HEK293 (cell line): ENCODE measurements around the gene WAS.

ENCODE experiments used
- HOXD13 ChIP-seq: sonication (generic); formaldehyde crosslinking; IDR thresholded peaks from 2 replicates; pipeline ENCODE4 v1.8.0; 2022; ENCODE audit warnings: missing genetic modification reagents, borderline replicate concordance
- KLF7 ChIP-seq: fragments of 450-650 bp; formaldehyde crosslinking; IDR thresholded peaks from 2 replicates; pipeline ENCODE4 v1.5.1; 2016; ENCODE audit warnings: missing biosample characterization, missing genetic modification characterization, borderline replicate concordance
- MEIS1 ChIP-seq: sonication (generic); formaldehyde crosslinking; IDR thresholded peaks from 2 replicates; pipeline ENCODE4 v1.8.1; 2022; ENCODE audit warnings: missing genetic modification reagents, mild to moderate bottlenecking, borderline replicate concordance
- RBAK ChIP-seq: fragments of 450-650 bp; formaldehyde crosslinking; IDR thresholded peaks from 2 replicates; pipeline ENCODE4 v1.5.1; 2016; ENCODE audit warnings: missing biosample characterization, missing genetic modification characterization
- SCRT2 ChIP-seq: fragments of 450-650 bp; formaldehyde crosslinking; IDR thresholded peaks from 2 replicates; pipeline ENCODE4 v1.5.1; 2016; ENCODE audit warnings: missing biosample characterization, missing genetic modification characterization
- SP3 ChIP-seq: fragments of 450-650 bp; formaldehyde crosslinking; IDR thresholded peaks from 2 replicates; pipeline ENCODE4 v1.5.1; 2016; ENCODE audit warnings: missing biosample characterization, missing genetic modification characterization
- WT1 ChIP-seq: fragments of 450-650 bp; formaldehyde crosslinking; IDR thresholded peaks from 2 replicates; pipeline ENCODE4 v1.5.1; 2016; ENCODE audit warnings: missing biosample characterization, missing genetic modification characterization
- ZNF214 ChIP-seq: fragments of 450-650 bp; formaldehyde crosslinking; IDR thresholded peaks from 2 replicates; pipeline ENCODE4 v1.5.1; 2017; ENCODE audit warnings: missing biosample characterization, mild to moderate bottlenecking, missing genetic modification characterization, borderline replicate concordance
- ZNF350 ChIP-seq: fragments of 450-650 bp; formaldehyde crosslinking; IDR thresholded peaks from 2 replicates; pipeline ENCODE4 v1.5.0; 2017; ENCODE audit warnings: missing biosample characterization, mild to moderate bottlenecking, missing genetic modification characterization
- ZNF354C ChIP-seq: fragments of 450-650 bp; formaldehyde crosslinking; IDR thresholded peaks from 2 replicates; pipeline ENCODE4 v1.5.1; 2016; ENCODE audit warnings: missing biosample characterization, missing genetic modification characterization, low read depth, borderline replicate concordance
- ZNF558 ChIP-seq: fragments of 450-650 bp; formaldehyde crosslinking; IDR thresholded peaks from 2 replicates; pipeline ENCODE4 v1.5.1; 2016; ENCODE audit warnings: missing biosample characterization, missing genetic modification characterization
- ZNF561 ChIP-seq: fragments of 450-650 bp; IDR thresholded peaks from 2 replicates; pipeline ENCODE4 v1.5.1; 2018; ENCODE audit warnings: missing biosample characterization, missing genetic modification characterization, borderline replicate concordance
- ZNF600 ChIP-seq: fragments of 450-650 bp; formaldehyde crosslinking; IDR thresholded peaks from 2 replicates; pipeline ENCODE4 v1.5.1; 2016; ENCODE audit warnings: missing biosample characterization, missing genetic modification characterization
- ZNF623 ChIP-seq: fragments of 450-650 bp; formaldehyde crosslinking; IDR thresholded peaks from 2 replicates; pipeline ENCODE4 v1.5.1; 2016; ENCODE audit warnings: missing biosample characterization, missing genetic modification characterization
- ZNF677 ChIP-seq: fragments of 450-650 bp; IDR thresholded peaks from 2 replicates; pipeline ENCODE4 v1.5.0; 2018; ENCODE audit warnings: missing biosample characterization, mild to moderate bottlenecking, missing genetic modification characterization, moderate library complexity
- ZNF707 ChIP-seq: fragments of 450-650 bp; formaldehyde crosslinking; IDR thresholded peaks from 2 replicates; pipeline ENCODE4 v1.5.1; 2016; ENCODE audit warnings: missing biosample characterization, missing genetic modification characterization
- ZNF747 ChIP-seq: fragments of 450-650 bp; formaldehyde crosslinking; IDR thresholded peaks from 2 replicates; pipeline ENCODE4 v1.5.1; 2016; ENCODE audit warnings: missing biosample characterization, missing genetic modification characterization
- ZNF76 ChIP-seq: fragments of 450-650 bp; formaldehyde crosslinking; IDR thresholded peaks from 2 replicates; pipeline ENCODE4; 2016; ENCODE audit warnings: low read depth, missing biosample characterization, missing genetic modification characterization, borderline replicate concordance
- ZNF791 ChIP-seq: fragments of 450-650 bp; formaldehyde crosslinking; IDR thresholded peaks from 2 replicates; pipeline ENCODE4 v1.5.1; 2016; ENCODE audit warnings: missing biosample characterization, missing genetic modification characterization
- ZSCAN16 ChIP-seq: fragments of 450-650 bp; formaldehyde crosslinking; IDR thresholded peaks from 2 replicates; pipeline ENCODE4 v1.5.1; 2016; ENCODE audit warnings: missing biosample characterization, missing genetic modification characterization
- TF ChIP-seq, protein P1 (sequence below): fragments of 450-650 bp; formaldehyde crosslinking; IDR thresholded peaks from 2 replicates; pipeline ENCODE4 v1.5.1; 2016; ENCODE audit warnings: missing biosample characterization, missing genetic modification characterization
- TF ChIP-seq, protein P2 (sequence below): fragments of 450-650 bp; formaldehyde crosslinking; IDR thresholded peaks from 2 replicates; pipeline ENCODE4 v1.5.1; 2016; ENCODE audit warnings: missing biosample characterization, missing genetic modification characterization
- TF ChIP-seq, protein P3 (sequence below): fragments of 450-650 bp; formaldehyde crosslinking; IDR thresholded peaks from 2 replicates; pipeline ENCODE4 v1.5.1; 2017; ENCODE audit warnings: missing biosample characterization, missing genetic modification characterization
- TF ChIP-seq, protein P4 (sequence below): fragments of 450-650 bp; formaldehyde crosslinking; IDR thresholded peaks from 2 replicates; pipeline ENCODE4 v1.5.1; 2016; ENCODE audit warnings: missing biosample characterization, missing genetic modification characterization
- TF ChIP-seq, protein P5 (sequence below): fragments of 450-650 bp; formaldehyde crosslinking; IDR thresholded peaks from 2 replicates; pipeline ENCODE4 v1.5.1; 2016; ENCODE audit warnings: missing biosample characterization, missing genetic modification characterization
- TF ChIP-seq, protein P6 (sequence below): fragments of 450-650 bp; formaldehyde crosslinking; IDR thresholded peaks from 2 replicates; pipeline ENCODE4 v1.5.1; 2016; ENCODE audit warnings: missing biosample characterization, missing genetic modification characterization
- TF ChIP-seq, protein P7 (sequence below): fragments of 450-650 bp; formaldehyde crosslinking; IDR thresholded peaks from 2 replicates; pipeline ENCODE4 v1.5.1; 2016; ENCODE audit warnings: missing biosample characterization, missing genetic modification characterization

Gene WAS

DNA sequence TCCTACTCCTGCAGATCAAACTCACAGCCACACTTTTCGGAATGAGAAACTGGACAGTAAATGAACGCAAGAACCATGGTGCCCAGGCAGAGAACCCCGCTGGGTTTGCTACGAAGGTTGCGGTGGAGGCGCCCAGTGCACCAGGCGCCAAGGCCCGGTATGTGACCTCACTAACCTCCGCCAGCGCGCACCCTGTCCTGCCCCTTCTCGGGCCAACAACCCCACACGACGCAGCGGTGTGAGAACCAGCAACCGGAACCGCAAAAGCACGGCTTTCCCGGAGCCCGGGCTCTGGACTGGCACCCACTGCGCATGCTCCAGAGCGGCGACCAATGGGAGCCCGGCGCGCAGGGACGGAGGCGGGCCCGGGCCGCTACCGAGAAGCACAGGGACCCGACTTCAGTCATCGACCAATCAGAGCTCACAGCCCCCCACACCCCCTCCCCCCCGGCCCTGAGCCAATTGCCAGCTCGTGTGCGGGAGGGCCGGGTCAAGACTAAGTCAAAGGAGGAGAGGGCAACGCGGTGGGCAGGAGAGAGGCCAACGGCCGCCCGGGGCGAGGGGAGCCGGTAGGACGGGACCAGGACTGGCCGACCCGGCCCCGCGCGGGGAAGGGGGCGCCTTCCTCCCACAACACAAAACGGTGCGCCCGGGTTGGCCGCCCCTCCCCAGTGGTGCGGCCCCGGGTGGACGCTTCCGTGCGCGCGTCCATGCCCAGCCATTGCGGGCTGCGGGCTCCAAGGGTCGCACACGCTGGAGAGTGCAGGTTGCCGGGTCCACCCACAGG, 7.3 kb upstream of the WAS start (continued):
- TF ChIP-seq, protein P1, sequence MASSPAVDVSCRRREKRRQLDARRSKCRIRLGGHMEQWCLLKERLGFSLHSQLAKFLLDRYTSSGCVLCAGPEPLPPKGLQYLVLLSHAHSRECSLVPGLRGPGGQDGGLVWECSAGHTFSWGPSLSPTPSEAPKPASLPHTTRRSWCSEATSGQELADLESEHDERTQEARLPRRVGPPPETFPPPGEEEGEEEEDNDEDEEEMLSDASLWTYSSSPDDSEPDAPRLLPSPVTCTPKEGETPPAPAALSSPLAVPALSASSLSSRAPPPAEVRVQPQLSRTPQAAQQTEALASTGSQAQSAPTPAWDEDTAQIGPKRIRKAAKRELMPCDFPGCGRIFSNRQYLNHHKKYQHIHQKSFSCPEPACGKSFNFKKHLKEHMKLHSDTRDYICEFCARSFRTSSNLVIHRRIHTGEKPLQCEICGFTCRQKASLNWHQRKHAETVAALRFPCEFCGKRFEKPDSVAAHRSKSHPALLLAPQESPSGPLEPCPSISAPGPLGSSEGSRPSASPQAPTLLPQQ (tag by site-specific recombination), result no peak; the same call in 1 of the 2 replicates
- TF ChIP-seq ZNF600 (peak; percentile 49), SCRT2 (tag by site-specific recombination) (no peak), ZNF677 (no peak), ZNF561 (tag by site-specific recombination) (0 out of 2 replicates have a peak, but pooled peaks have one; percentile 24), ZNF791 (tag by site-specific recombination) (no peak), ZSCAN16 (tag by site-specific recombination) (no peak), ZNF354C (tag by site-specific recombination) (no peak), HOXD13 (CRISPR knock-in tag) (no peak), WT1 (tag by site-specific recombination) (no peak), ZNF558 (no peak), MEIS1 (CRISPR knock-in tag) (no peak), RBAK (no peak), ZNF623 (tag by site-specific recombination) (no peak), ZNF350 (tag by site-specific recombination) (no peak), ZNF76 (peak; percentile 15; the same call in 1 of the 2 replicates), SP3 (tag by site-specific recombination) (peak; percentile 55), ZNF747 (tag by site-specific recombination) (no peak), ZNF214 (tag by site-specific recombination) (no peak), KLF7 (tag by site-specific recombination) (no peak), ZNF707 (tag by site-specific recombination) (no peak)
- TF ChIP-seq, protein P2, sequence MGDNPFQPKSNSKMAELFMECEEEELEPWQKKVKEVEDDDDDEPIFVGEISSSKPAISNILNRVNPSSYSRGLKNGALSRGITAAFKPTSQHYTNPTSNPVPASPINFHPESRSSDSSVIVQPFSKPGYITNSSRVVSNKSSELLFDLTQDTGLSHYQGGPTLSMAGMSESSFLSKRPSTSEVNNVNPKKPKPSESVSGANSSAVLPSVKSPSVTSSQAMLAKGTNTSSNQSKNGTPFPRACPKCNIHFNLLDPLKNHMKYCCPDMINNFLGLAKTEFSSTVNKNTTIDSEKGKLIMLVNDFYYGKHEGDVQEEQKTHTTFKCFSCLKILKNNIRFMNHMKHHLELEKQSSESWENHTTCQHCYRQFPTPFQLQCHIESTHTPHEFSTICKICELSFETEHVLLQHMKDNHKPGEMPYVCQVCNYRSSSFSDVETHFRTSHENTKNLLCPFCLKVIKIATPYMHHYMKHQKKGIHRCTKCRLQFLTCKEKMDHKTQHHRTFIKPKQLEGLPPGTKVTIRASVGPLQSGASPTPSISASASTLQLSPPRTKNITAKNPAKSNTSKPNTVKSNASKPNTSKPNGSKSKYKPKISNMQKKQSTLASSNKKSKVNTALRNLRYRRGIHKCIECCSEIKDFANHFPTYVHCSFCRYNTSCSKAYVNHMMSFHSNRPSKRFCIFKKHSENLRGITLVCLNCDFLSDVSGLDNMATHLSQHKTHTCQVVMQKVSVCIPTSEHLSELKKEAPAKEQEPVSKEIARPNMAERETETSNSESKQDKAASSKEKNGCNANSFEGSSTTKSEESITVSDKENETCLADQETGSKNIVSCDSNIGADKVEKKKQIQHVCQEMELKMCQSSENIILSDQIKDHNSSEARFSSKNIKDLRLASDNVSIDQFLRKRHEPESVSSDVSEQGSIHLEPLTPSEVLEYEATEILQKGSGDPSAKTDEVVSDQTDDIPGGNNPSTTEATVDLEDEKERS (tag by site-specific recombination), result no peak
- TF ChIP-seq, protein P3, sequence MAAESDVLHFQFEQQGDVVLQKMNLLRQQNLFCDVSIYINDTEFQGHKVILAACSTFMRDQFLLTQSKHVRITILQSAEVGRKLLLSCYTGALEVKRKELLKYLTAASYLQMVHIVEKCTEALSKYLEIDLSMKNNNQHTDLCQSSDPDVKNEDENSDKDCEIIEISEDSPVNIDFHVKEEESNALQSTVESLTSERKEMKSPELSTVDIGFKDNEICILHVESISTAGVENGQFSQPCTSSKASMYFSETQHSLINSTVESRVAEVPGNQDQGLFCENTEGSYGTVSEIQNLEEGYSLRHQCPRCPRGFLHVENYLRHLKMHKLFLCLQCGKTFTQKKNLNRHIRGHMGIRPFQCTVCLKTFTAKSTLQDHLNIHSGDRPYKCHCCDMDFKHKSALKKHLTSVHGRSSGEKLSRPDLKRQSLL (tag by site-specific recombination), result no peak
- TF ChIP-seq, protein P4, sequence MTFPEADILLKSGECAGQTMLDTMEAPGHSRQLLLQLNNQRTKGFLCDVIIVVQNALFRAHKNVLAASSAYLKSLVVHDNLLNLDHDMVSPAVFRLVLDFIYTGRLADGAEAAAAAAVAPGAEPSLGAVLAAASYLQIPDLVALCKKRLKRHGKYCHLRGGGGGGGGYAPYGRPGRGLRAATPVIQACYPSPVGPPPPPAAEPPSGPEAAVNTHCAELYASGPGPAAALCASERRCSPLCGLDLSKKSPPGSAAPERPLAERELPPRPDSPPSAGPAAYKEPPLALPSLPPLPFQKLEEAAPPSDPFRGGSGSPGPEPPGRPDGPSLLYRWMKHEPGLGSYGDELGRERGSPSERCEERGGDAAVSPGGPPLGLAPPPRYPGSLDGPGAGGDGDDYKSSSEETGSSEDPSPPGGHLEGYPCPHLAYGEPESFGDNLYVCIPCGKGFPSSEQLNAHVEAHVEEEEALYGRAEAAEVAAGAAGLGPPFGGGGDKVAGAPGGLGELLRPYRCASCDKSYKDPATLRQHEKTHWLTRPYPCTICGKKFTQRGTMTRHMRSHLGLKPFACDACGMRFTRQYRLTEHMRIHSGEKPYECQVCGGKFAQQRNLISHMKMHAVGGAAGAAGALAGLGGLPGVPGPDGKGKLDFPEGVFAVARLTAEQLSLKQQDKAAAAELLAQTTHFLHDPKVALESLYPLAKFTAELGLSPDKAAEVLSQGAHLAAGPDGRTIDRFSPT (tag by site-specific recombination), result peak; percentile 94
- TF ChIP-seq, protein P5, sequence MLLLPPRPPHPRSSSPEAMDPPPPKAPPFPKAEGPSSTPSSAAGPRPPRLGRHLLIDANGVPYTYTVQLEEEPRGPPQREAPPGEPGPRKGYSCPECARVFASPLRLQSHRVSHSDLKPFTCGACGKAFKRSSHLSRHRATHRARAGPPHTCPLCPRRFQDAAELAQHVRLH (tag by site-specific recombination), result no peak
- TF ChIP-seq, protein P6, sequence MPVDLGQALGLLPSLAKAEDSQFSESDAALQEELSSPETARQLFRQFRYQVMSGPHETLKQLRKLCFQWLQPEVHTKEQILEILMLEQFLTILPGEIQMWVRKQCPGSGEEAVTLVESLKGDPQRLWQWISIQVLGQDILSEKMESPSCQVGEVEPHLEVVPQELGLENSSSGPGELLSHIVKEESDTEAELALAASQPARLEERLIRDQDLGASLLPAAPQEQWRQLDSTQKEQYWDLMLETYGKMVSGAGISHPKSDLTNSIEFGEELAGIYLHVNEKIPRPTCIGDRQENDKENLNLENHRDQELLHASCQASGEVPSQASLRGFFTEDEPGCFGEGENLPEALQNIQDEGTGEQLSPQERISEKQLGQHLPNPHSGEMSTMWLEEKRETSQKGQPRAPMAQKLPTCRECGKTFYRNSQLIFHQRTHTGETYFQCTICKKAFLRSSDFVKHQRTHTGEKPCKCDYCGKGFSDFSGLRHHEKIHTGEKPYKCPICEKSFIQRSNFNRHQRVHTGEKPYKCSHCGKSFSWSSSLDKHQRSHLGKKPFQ (tag by site-specific recombination), result no peak
- TF ChIP-seq, protein P7, sequence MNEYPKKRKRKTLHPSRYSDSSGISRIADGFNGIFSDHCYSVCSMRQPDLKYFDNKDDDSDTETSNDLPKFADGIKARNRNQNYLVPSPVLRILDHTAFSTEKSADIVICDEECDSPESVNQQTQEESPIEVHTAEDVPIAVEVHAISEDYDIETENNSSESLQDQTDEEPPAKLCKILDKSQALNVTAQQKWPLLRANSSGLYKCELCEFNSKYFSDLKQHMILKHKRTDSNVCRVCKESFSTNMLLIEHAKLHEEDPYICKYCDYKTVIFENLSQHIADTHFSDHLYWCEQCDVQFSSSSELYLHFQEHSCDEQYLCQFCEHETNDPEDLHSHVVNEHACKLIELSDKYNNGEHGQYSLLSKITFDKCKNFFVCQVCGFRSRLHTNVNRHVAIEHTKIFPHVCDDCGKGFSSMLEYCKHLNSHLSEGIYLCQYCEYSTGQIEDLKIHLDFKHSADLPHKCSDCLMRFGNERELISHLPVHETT (tag by site-specific recombination), result no peak
